ENCODE results near the gene IFITM10.

DNA sequence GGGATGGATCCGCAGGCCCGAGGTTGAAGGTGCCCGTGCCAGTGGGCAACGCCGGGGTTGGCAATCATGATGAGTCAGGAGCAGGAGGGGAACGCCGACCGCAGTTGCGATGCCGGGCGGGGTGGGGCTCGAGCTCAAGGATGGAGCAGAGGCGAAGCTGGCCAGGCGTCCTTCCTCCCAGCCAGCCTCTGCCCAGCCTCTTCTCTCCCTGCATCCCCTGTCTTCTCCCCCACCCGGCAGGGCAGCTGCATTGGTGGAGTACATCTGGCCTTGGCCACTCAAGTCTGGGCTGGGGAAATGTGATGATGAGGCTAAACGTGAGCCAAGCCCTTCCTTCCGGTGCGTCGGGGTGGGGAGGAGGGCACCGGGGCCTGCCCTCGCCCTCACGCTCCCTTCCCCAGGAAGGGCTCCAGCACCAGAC, 3.9 kb downstream of the IFITM10 start:
- TF ChIP-seq, protein P1, sequence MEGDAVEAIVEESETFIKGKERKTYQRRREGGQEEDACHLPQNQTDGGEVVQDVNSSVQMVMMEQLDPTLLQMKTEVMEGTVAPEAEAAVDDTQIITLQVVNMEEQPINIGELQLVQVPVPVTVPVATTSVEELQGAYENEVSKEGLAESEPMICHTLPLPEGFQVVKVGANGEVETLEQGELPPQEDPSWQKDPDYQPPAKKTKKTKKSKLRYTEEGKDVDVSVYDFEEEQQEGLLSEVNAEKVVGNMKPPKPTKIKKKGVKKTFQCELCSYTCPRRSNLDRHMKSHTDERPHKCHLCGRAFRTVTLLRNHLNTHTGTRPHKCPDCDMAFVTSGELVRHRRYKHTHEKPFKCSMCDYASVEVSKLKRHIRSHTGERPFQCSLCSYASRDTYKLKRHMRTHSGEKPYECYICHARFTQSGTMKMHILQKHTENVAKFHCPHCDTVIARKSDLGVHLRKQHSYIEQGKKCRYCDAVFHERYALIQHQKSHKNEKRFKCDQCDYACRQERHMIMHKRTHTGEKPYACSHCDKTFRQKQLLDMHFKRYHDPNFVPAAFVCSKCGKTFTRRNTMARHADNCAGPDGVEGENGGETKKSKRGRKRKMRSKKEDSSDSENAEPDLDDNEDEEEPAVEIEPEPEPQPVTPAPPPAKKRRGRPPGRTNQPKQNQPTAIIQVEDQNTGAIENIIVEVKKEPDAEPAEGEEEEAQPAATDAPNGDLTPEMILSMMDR (conservative IDR thresholded peaks at IDR 0.05), result no peak
- TF ChIP-seq ZFX (IDR thresholded peaks at IDR 0.05), result no peak
